Activated CD8-positive, alpha-beta memory T cell treated with anti-CD3 and anti-CD28 coated beads for 24 hours (primary cell): ENCODE results near the gene IQCF5.
A peak's percentile ranks its signal among the peaks of the same experiment; 100 is the strongest.
"Not testable (repeated sequence)": the region's sequence is repeated elsewhere in the genome, so short reads cannot be mapped to it uniquely, and the experiment has no call there.

Experiments used
- DNase-seq: peaks from one replicate; pipeline ENCODE4 v3.0.0-alpha.2; 2020

IQCF5 gene

DNA sequence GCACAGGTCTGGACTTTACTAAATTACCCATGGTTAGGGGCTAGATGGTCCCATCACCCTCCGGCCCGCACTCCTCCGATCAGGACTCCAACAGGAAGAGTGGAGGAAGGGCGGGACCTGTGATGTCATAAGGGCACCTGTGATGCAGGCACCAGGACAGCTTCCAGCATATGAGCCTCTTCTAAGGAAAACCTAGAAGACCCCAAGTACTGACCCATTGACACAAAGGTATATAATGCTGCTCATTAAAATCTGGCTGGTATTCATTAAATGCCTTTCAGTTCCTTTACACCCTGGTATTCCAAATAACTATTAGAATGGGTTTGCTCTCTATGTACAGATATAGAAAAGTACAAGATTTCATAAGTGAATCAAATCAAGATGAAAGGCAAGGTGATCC, at the start of gene IQCF5:
Gene IQCF5 (minus strand): TSS at position 101 of the 400 bp plus-strand sequence. CDS start 70 bp downstream, at position 31.
- DNase-seq: no peak

DNA sequence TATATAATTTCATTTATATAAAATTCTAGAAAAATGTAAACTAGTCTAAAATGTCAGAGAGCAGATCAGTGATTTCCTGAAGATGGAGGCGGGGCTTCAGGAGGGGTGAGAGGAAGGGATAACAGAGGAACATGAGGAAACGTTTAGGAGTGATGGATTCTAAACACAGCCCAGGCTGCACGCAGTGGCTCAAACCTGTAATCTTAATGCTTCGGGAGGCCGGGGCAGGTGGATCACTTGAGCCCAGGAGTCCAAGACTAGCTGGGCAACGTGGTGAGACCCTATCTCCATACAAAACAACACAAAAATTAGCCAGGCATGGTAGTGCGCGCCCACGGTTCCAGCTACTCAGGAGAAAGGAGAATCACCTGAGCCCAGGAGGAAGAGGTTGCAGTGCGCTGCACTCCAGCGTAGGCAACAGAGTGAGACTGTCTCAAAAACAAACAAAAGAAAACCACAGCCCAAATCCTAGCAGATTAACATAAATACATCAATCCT, 45.7 kb upstream of the IQCF5 start:
- DNase-seq: peak; percentile 17

DNA sequence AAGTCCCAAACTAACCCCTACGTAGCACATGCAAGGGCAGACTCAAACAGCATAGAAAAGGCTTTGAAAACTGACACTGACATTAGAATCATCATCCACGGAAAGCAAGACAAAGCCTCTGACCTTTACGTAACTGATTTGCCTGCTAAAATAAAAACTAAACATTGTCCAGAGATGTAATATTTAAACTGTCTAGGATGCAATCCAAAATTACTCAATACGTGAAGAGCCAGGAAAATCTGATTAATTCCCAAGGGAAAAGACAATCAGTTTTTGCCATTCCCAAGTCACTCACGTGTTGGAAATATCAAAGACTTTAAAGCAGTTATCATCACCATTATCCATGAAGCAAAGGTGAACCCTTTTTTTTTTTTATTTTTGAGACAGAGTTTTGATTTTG, 41.0 kb upstream of the IQCF5 start:
- no peak for DNase-seq

DNA sequence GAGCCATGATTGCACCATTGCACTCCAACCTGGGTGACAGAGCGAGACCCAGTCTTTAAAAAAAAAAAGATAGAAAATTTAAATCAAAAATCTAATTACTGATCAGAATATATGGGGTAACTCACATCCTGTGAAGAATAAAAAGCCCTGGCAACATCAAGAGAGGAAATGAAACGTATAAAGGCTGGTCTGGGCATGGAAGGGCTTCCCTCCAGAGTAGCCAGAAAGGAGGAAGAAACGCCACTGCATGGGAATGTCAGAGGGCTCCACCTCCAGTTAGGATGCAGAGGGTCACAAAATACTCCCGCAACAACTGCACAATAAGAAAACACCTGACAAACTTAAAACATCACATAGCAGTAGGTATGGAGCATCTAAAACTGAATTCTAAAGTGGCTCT, 32.6 kb upstream of the IQCF5 start:
- DNase-seq: no peak

DNA sequence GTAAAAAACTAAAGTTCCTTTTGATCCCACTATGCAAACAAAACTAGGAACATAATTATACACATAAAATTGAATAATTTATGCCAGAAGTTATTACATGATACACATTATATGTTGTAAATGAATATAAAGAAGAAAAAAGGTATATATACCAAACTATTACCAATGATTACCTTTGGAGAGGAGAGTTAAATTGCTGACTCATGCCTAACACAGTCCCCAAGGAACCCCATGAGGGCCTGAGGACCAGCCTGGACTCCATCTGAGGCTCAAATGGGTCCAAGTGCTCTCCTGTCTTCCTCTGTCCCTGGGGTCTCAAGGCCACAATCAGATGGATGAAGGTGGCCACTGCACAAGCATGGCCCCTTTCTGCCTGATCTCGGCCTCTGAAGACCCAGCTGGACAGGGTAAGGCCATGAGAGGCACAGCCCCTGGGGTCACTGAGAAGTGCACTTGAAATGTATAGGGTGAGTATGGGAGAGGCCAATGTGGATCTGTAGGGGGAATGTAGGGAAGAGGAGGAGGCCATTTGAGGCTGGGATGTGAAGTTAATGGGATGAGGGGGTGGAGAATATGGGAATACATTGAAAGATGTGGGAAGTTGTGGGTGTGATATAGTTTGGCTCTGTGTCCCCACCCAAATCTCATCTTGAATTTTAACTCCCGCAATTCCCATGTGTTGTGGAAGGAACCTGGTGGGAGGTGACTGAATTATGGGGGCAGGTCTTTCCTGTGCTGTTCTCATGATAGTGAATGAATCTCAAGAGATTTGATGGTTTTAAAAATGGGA, 28.8 kb upstream of the IQCF5 start:
- DNase-seq: no peak

DNA sequence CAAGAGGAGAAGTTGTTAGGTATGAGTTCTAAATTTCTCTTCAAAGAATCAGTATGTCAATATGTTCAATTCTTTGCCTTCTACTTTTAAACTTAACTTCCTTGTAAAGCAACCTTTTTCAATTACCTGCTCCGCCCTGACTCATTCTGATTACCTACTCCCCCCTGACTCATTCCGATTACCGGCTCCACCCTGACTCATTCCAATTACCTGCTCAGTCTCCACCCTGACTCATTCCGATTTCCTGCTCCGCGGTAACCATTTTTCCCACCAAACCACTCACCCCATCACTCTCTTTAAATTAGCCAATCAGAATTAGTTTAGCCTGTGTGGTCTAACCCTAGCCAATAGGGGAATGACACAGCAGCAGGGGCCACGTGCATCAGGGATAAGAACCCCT, 27.0 kb upstream of the IQCF5 start:
- DNase-seq: not testable (repeated sequence)

DNA sequence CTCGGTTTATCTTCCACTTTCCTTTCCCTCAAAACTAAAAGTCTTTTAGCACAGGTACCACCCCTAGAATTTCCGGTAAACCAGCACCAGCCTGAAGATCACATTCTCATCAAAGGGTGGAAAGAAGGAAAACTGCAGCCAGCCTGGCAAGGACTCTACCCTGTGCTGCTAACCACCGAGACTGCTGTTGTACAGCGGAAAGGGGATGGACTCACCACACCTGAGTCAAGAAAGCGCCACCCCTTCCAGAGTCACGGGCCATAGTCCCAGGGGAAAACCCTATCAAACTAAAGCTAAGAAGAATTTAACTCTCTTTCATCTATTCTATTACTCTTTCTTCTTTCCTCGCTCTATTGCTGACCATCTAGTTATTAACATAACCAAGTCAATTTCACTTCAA, 24.6 kb upstream of the IQCF5 start:
- not testable (repeated sequence) for DNase-seq

DNA sequence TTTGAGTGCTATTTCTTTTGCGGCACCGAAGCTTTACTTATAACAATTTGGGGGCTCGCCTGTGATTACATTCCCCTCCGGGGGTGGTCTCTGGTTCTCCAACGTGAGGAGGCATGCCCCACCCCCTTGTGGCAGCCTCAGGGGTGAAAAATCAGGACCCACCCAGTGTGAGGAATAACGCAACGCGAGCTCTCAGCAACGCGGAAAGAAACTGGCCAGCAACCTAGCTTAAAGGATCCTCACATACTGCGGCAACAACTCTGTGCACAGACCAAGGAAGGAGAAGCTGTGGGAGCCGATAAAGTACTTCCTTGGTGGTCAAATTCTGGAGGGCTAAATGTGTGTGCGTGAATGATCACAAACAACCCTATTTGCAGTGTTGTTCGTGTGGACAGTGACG, 22.0 kb upstream of the IQCF5 start:
- no peak for DNase-seq

DNA sequence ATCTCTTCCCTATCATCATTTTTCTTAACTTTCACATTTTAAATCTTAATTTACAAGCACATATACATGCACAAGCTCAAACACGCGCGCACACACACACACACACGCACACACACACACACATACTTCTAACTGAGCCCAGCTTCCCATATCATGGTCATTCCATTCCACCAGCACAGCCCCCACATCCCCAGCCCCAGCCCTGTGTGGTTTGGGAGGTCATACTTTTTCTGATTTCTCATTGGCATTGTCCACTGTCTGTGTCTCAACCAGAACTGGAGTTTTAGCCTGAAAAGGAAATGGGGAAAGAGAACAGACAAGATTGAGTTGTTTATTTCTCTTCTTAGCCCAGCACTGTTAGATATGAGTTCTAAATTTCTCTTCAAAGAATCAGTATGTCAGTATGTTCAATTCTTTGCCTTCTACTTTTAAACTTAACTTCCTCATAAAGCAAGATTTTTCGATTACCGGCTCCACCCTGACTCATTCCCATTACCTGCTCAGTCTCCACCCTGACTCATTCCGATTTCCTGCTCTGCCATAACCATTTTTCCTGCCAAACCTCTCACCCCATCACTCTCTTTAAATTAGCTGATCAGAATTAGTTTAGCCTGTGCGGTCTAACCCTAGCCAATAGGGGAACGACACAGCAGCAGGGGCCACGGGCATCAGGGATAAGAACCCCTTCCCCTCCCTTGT, 21.4 kb upstream of the IQCF5 start:
- DNase-seq: no peak

DNA sequence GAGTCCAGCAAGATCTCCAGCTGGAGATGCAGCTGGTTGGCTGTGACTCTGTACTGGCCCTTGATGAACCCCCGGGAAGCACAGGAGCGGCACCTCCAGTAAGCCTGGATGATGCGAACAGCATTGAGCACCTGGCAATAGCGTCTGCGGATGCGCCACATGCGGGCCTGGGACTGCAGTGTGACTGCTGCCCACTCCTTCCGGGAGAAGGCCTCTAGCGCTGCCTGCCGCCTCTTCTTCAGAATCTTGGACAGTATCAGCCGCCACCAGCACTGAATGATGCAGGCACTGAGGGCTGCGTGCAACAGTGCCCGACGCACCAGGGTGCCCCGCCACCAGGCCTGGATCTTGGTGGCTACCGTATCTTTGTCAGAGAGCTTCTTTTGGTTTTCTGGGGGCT, 19.5 kb upstream of the IQCF5 start:
- no peak for DNase-seq

DNA sequence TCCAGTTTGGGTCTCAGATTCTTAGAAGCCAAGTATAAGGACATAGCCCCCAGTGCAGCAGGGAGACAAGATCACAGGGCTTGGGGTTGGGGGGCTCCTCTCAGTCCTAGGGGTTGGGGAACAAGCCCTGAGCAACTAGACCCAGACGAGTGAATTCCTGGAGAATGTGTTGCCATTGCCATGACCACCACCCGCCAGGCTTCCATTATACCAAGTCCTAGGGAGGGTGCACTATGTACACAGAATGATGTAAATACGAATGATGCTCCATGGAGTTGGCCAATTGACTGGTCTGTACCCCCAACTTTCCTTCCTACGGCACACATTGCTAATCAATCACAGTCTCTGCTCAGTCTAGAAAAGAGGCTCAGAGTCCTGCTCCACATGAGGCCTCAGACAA, 19.0 kb upstream of the IQCF5 start:
- DNase-seq: no peak

DNA sequence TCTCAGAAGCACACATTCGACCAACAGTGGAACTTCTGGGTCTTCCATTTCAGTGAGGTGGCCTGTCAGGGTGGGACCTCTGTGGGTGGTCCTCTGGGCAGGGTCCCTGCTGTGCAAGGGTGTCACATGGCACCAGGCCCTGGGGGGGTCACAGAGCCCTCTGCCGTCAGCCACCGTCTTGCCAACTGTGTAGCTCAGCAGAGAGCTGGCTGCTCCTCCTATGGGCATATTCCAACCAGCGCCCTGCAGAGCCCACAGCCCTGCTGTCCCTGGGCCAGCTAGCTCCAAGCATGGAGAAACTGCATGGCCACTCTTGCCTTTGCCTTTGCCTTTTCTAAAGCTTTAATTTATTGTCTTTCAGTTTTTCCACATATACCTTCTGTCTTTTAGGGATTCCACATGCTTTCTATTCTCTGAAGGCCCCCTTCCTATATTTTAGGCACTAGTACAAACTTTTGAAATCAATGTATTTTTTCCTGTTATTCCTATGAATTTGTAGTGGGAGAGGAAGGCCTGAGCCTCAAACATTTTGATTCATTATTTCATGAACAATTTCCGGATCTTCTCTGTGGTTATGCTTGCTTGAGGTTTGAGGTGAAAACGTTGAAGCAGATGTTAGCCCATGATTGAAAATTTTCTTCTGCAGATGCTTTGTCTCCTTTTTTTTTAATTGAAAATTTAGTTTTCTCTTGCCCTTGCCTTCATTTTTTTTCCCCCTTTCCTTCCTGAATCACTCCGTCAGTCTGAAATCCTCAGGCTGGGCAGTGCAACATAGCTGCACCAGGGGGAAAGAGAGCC, 16.0 kb upstream of the IQCF5 start:
- DNase-seq: no peak

DNA sequence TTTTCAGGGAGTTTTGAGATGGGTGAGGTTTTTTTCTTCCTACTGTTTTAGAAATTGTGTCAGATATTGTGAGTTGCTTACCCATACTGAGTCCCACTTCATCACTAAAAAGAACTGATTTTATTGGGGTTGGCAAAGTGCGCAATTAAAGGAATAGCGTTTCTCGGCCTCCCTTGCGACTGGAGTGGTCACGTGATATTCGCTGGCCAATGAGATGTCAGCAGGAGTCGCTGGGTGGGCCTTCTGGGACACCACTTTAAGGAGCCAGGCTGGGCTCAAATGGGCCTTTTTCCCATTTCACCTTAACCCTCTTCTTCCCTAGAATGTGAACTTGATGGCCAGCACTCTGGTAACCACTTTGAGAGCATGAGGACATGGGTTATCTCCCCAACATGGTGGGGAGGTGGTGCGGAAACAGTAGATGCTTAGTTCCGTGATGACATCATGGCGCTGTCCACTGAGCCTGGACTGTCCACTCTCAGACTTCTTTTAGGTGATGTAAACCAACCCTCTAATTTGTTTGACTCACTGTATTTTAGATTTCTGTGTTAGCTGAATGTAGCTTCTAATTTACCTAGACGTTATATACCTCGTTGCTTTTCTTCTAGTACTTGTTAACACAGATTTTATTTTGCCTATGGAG, 13.2 kb upstream of the IQCF5 start:
- no peak for DNase-seq

DNA sequence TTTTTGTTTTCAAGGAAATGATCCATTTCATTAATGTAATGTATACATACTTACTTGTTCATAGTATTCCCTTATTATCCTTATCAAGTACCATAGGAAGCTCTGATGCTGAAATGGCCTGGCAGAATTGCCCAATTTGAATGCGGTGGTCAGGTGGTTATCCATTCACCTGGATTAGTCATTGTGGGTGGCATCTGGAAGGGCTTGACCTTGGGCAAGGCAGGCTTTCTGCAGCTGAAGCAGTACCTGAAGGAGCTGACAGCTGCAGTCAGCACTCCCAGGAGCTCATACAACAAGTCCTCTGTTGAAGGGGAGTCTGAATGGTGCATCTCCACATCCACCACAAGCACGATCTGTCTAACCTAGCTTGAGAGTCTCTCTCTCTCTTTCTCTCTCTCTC, 12.2 kb upstream of the IQCF5 start:
- DNase-seq: no peak

DNA sequence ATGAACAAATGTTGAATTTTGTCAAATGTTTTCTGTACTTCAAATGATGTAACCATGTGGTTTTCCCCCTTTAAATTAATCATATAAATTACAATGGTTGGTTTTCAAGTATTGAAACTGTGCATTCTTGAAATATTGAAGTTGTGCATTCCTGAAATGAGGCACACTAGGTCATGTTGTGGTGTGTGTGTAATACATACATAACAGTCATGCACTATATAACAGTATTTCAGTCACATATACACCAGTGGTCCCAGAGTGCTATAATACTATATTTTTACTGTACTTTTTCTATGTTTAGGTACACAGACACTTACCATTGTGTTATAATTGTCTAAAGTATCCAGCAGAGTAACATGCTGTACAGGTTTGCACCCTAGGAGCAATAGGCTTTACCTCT, 11.0 kb upstream of the IQCF5 start:
- DNase-seq: no peak

DNA sequence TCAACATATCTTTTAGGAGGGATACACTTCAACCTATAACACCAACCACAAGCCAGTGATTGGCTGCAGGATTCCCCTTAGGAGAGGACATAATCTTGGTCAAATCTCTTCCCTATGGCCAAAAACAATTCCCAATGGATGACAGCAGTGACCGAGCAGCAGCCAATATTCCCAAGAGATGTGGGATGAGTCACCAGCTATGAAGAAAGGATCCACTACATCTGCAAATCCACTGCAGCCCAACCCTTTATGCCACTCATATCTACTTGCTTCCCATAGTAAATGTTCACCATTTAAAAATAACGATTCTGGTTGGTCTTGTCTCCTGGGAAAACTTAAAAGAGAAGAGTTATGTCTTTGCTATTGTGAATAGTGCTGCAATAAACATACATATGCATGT, 4.5 kb upstream of the IQCF5 start:
- no peak for DNase-seq

DNA sequence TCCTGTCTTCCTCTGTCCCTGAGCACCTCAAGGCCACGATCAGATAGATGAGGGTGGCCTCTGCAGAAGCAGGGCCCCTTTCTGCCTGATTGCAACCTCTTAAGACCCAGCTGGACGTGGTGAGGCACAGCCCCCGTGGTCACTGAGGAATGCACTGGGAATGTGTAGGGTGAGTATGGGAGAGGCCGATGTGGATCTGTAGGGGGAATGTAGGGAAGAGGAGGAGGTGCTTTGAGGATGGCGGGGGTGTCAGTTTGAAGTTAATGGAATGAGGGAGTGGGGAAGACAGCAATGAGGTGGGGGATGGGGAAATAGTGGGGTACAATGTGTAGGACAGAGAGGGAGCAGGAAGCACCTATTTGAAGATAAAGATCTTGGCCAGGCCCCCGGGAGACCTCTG, 785 bp upstream of the IQCF5 start:
- no peak for DNase-seq

DNA sequence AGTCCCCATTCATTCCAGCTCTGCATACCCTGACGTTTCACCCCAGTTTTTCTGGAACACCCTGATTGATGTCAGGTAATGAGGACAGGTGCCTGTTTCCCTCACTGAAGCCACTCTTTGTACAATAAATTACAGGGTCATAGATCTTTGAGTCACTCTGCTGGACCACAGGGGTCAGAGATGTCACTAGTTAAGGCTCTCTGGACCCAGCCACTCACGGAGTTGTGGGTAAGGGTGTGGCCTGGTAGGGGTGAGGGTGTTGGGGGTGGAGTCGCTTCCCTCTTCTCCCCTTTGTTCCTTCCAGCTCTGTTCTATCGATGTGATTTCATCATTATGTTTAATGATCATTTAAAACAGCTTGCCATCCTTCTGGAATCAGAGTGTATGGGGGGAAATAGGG, 512 bp downstream of the IQCF5 start:
- DNase-seq: no peak

DNA sequence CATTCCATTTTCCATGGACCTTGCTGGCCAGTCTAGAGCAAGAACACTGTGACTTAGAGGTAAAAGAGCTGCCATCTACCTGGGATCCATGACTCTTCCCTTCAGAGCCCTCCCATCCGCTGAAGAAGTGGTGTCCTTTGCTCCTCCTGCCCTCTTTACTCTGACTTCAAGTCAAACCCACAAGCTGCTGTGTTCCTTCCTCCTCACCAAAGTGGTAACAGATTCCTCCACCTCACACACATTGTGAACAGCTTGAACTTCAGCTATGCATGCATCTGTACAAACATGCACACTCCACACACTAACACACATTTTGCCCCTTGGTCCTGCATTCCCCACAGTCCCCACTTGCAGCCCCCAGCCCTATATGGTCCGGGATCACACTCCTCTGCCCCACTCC, 990 bp downstream of the IQCF5 start:
- DNase-seq: no peak

DNA sequence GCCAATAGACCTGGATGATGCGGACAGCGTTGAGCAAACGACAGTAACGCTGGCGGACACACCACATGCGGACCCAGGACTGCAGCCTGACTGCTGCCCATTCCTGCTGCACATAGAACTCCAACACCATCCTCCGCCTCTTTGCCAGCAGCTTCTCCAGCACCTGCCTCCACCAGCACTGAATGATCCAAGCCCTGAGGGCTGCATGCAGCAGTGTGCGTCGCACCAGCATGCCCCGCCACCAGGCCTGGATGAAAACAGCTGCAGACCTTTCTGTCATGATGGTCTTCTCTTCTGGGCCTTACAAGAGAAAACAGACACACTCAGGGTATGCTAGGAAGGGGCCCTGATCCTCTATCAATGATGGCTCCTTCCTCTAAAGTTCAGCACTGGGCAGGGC, 1.5 kb downstream of the IQCF5 start:
- no peak for DNase-seq

DNA sequence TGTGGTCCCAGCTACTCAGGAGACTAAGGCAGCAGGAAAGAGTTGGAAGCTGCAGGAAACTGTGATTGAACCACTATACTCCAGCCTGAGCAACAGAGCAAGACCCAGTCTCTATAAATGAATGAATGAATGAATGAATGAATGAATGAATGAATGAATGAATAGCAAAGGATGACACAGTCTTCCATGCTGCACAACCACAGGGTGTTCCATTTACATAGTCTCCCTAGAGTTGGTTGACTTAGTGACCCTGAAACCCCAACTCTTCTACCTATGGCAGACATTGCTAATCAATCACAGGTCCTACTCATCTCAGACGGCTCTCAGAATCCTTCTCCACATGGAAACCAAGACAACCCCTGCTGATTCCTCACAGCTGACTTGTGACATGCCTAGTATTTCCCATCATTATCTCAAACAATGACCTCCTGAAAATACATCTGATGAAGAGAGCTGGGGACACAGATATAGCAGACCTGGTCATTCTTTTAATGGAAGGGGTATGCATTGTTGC, 2.1 kb downstream of the IQCF5 start:
- DNase-seq: no peak

DNA sequence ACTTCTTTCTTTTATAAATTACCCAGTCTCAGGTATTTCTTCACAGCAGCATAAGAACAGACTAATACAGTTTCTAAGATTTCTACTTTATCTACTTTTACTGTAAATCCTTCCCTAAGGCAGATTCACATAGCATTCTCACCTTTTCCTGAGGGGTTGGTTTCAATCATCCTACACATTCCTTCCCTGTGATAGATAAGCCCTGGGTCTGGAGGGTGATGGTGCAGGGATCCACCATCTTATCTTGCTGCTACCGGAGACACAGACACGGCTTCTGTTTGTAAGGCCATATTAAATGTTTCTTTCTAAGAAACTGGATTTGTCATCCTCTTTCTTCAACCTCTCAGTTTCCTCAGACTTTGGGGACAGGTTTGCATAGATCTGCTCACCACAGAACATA, 6.1 kb downstream of the IQCF5 start:
- no peak for DNase-seq

DNA sequence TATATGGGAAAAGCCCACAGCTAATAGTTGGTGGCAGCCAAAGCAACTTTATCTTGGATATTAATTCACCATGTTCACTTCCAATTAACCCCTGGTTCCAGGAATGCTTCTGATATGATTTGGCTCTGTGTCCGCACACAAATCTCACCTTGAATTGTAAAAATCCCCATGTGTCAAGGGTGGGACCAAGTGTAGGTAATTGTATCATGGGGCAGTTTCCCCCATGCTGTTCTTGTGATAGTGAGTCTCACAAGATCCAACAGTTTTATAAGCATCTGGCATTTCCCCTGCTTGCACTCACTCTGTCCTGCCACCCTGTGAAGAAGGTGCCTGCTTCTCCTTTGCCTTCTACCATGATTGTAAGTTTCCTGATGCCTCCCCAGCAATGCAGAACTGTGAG, 6.5 kb downstream of the IQCF5 start:
- not testable (repeated sequence) for DNase-seq
